HEK293 (cell line): ENCODE data around the gene CST9L.

ENCODE experiments used
- CTCF ChIP-seq: fragments of 450-650 bp; formaldehyde crosslinking; IDR thresholded peaks from 2 replicates; pipeline ENCODE4 v1.5.1; 2016; ENCODE audit warnings: missing biosample characterization, missing genetic modification characterization
- SETDB1 ChIP-seq: IDR thresholded peaks from one replicate; pipeline ENCODE4 v1.6.1; 2017; ENCODE audit warnings: mild to moderate bottlenecking, low read length, moderate library complexity, mixed read lengths; ENCODE audit not compliant: insufficient read length
- ZNF266 ChIP-seq: fragments of 450-650 bp; formaldehyde crosslinking; IDR thresholded peaks from 2 replicates; pipeline ENCODE4 v1.5.1; 2016; ENCODE audit warnings: missing biosample characterization, missing genetic modification characterization, low read depth
- ZNF423 ChIP-seq: fragments of 450-650 bp; formaldehyde crosslinking; IDR thresholded peaks from 2 replicates; pipeline ENCODE4 v1.5.1; 2016; ENCODE audit warnings: missing biosample characterization, missing genetic modification characterization

DNA sequence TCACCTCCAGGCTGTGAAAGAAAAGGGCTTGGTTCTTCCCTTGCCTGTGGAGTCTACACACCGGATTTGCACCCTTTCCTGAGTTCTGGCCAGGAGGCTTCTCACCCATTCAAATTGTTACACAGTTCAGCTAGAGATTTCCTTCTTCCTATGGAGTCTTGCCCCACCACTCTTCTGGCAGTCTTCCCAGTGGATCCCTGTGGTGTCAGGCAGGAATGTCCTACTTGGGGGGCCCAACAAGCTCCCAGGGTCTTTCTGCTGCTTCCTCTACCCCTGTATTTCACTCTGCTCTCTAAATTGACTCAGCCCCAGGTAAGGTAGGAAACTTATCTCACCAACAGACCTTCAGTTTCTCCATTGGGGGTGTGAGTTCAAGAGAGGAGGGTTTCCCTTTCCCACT is 14.0 kb upstream of the CST9L start:
- TF ChIP-seq SETDB1 = no peak
- TF ChIP-seq ZNF266 (tag by site-specific recombination) = no peak
- TF ChIP-seq CTCF (tag by site-specific recombination) = no peak
- TF ChIP-seq ZNF423 = no peak
